GM21367 (cell line): Measurements from ENCODE around the gene DXO.

ENCODE experiments used
- ATAC-seq: cut with Tn5 transposase; IDR thresholded peaks from one replicate; pipeline ENCODE4 v1.9.1; 2021; ENCODE audit not compliant: unreplicated experiment

DXO gene

DNA sequence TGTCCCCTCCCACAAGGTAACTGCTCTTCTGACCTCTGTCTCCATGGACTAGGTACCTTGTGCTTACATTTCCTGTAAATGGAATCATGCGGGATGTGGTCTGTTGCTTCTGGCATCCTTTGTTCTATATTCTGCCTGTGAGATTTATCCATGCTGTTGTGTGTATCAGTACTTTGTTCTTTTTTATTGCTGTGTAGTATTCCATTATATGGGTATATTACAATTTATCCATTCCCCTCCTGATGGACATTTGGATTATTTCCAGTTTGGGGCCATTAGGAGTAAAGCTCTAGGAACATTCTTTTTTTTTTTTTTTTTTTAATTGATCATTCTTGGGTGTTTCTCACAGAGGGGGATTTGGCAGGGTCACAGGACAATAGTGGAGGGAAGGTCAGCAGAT is 41.0 kb downstream of the DXO start:
- no peak for ATAC-seq

DNA sequence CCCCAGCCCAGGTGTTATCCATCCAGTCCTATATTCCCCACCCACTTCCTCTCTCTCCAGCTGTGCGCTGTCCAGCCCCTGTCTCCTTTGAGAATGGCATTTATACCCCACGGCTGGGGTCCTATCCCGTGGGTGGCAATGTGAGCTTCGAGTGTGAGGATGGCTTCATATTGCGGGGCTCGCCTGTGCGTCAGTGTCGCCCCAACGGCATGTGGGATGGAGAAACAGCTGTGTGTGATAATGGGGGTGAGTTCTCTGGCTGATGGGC is 43.3 kb downstream of the DXO start:
- ATAC-seq: no peak

DNA sequence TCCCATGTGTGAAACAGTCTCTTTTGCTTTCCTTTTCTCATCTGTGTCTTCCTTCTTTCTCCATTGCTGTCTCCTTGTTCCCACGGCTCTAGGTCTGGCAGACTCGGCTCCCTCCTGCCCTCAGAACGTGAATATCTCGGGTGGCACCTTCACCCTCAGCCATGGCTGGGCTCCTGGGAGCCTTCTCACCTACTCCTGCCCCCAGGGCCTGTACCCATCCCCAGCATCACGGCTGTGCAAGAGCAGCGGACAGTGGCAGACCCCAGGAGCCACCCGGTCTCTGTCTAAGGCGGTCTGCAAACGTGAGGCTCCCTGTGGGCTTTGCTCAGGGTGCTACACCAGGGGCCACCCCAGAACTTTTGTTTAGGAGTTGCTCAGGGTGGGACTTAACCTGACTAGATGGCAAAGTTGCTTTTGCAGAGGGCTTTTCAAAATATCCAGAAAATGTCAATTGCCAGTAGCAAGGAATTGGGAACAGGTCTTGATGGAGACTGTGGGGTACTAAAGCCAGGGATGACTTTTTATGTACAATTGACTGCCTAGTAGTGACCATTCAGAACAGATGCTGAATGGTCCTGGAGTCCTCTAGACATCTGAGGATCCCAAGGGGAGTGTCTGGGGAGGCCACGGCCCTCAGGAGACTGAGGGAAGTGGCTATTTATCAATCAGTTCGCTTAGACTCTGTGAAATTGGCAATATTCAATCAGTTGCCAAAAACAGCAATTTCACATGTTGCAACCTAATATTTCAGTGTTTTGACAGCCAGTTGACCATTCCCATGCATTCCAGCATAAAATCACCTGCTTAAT is 43.9 kb downstream of the DXO start:
- no peak for ATAC-seq

- ATAC-seq: no peak
Measured at GRCh38 chr6:31927242-31927862, 44.6 kb downstream of the DXO start, which contains the start of gene C2. TSS of gene C2 (plus strand) at chr6:31927717. CDS start at chr6:31927753, 36 bp downstream.

DNA sequence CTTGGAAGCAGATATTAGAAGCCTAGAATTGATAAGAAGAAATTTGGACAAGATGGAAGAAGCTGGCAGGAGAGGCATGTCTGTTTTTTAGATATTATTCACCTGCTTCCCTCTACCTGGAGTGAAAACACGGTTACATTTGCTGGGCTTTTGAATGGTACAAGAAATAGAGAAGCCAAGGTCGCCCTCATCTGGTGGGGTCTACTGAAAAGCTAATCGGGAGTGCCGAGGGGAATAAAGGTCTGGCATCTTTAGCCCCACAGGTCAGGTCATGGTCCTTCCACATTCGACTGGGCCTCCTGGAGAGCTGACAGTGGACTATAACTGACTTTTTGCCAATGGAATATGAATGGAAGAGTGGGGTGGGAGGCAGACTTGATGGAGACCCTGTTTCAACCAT is 49.0 kb downstream of the DXO start:
- ATAC-seq: no peak

DNA sequence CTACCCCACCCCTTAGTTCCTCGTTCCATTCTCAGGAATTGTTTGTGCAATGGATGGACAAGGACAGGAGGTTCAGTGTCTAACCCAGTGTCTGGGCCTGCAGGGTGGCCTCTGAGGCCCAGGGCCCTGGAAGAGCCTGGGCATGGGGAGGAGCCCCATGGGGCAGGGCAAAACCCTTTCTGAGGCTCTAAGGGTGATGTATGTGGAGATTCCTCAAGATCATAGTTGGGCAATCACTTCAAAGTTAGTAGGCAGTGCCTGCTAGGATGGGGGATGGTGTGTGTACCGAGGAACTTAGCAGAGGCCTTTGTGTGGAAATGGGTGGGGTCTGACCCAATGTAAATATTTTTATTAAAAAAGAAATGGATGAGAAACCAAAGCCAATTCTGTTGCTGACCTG is 51.1 kb downstream of the DXO start:
- no peak for ATAC-seq
